Gastrocnemius medialis (tissue), 4 donors: ENCODE measurements around the gene XPR1. TPM values are rescaled to one million over a fixed set of nuclear protein-coding genes. Genes with fewer than 3 reads are reported as not detected.
"Not testable (repeated sequence)": the region's sequence is repeated elsewhere in the genome, so short reads cannot be mapped to it uniquely, and the experiment has no call there.

Experiments used
- ATAC-seq, 2 donors: fragments of 150-250 bp; one replicate each; pipeline ENCODE4 v1.9.1; 2016
- DNase-seq, 2 donors: peaks; one replicate each; pipeline ENCODE4 v3.0.0-alpha.2; 2019
- H3K27ac ChIP-seq, 4 donors: fragments of 200-600 bp; sonication (generic); 1 replicate in 1 of 4; 2 replicates in 3 of 4; pipeline ENCODE4 v1.5.1; 2016 to 2018; ENCODE audit warnings: mild to moderate bottlenecking in 2 of 4, moderate library complexity in 1 of 4
- H3K27me3 ChIP-seq, 3 donors: fragments of 200-600 bp; sonication (generic) in 2 of 3; 1 replicate in 1 of 3; 2 replicates in 2 of 3; pipeline versions ENCODE4 v1.5.1 to v1.6.0; 2016 to 2019; ENCODE audit warnings: mild to moderate bottlenecking in 1 of 3, moderate library complexity in 1 of 3
- H3K36me3 ChIP-seq, 2 donors: fragments of 200-600 bp; sonication (generic) in 1 of 2; one replicate each; pipeline ENCODE4 v1.5.1; 2017 to 2018
- H3K4me1 ChIP-seq, 2 donors: fragments of 200-600 bp; sonication (generic) in 1 of 2; one replicate each; pipeline ENCODE4 v1.5.1; 2016 to 2017; ENCODE audit warnings: mild to moderate bottlenecking in 2 of 2
- H3K4me3 ChIP-seq, 4 donors: fragments of 200-600 bp; sonication (generic) in 3 of 4; 1 replicate in 1 of 4; 2 replicates in 3 of 4; pipeline ENCODE4 v1.5.1; 2016 to 2019; ENCODE audit warnings: mild to moderate bottlenecking in 2 of 4
- H3K9me3 ChIP-seq, 3 donors: fragments of 200-600 bp; sonication (generic) in 2 of 3; 1 replicate in 1 of 3; 2 replicates in 2 of 3; pipeline ENCODE4 v1.5.1; 2016 to 2019
- CTCF ChIP-seq, 5 experiments: fragments of 450-650 bp in 3 of 5; fragments of 200-600 bp in 2 of 5; sonication (generic) in 2 of 5; IDR thresholded peaks in 4 of 5; conservative IDR thresholded peaks in 1 of 5; 1 replicate in 4 of 5; 2 replicates in 1 of 5; pipeline ENCODE4 v1.5.1; 2016 to 2019; ENCODE audit warnings: antibody characterized with exemption in 5 of 5, mild to moderate bottlenecking in 3 of 5, moderate library complexity in 3 of 5
- POLR2A ChIP-seq, 2 donors: fragments of 450-650 bp; IDR thresholded peaks; one replicate each; pipeline ENCODE4 v1.6.1; 2017; ENCODE audit warnings: antibody characterized with exemption in 2 of 2, mild to moderate bottlenecking in 2 of 2, moderate library complexity in 2 of 2
- in situ Hi-C, 4 donors: fragments of 200-750 bp; cut with MboI; loops; one replicate each; pipeline versions ENCODE4 v1.15.0 to v1.8.0; 2017; ENCODE audit warnings: low sequenced_read_pairs in 4 of 4
- intact Hi-C: fragments of 100-400 bp; cut with DNase I; formaldehyde crosslinking; loops from one replicate; pipeline ENCODE4 v1.15.1; 2023; ENCODE audit warnings: low total_unique reads
- total RNA-seq, 4 donors: library from RNA; depleted of rRNA; stranded (reverse); fragments of >200 nt; gene quantifications; one replicate each; pipeline versions ENCODE4 v1.1.0 to v1.2.3, GENCODE V29; 2016

The XPR1 gene
- total RNA-seq, 4 donors from 2014 or later: 14.5 to 24.9 (median 18.6) TPM

- no peak overlapping the region for H3K4me3 ChIP-seq
- in situ Hi-C loops: no loop called here
- DNase-seq: no peak
Measured at GRCh38 chr1:180811886-180812285, 180.1 kb downstream of the XPR1 start.

DNA sequence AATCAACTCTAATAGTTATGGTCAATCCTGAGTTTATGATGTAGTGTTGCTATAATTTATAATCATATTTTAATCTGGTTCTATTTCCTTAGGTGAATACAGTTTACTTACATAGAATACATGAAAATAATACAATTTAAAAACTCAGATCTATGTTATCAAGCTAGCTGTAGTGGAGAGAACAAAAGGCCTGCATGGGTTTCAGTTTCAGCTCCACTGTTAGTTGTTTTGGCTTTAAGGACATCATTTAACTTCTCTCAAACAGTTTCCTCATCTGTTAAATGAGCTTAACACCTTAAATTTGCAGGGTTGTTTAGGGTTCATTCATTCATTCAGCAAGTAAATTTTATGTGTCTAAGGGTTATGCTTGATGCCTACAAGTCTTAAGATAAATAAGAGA, 182.4 kb downstream of the XPR1 start:
- Histone ChIP-seq H3K4me3 (no peak overlapping the region), H3K36me3 (peaks cover 0 to 4% of the 10 kb centered on the region in 2 donors), H3K27me3 (no peaks in the 10 kb centered on the region), H3K9me3 (no peaks in the 10 kb centered on the region), H3K27ac (no peak overlapping the region), H3K4me1 (no peaks in the 10 kb centered on the region)
- no peak for ATAC-seq
- DNase-seq: no peak
- TF ChIP-seq CTCF (IDR thresholded peaks at IDR 0.05 in 4 of 5, conservative IDR thresholded peaks at IDR 0.05 in 1 of 5): no peak
- no peak for TF ChIP-seq POLR2A (IDR thresholded peaks at IDR 0.05)
- in situ Hi-C loops: no loop called here
- intact Hi-C loops: no loop called here

More at GRCh38 chr1:180811886-180812285, 180.1 kb downstream of the XPR1 start:
- Histone ChIP-seq H3K9me3 (no peaks in the 10 kb centered on the region), H3K36me3 (peaks cover 0 to 4% of the 10 kb centered on the region in 2 donors), H3K27ac (no peak overlapping the region), H3K27me3 (no peaks in the 10 kb centered on the region), H3K4me1 (no peaks in the 10 kb centered on the region)
- intact Hi-C loops: no loop called here
- no peak for TF ChIP-seq POLR2A (IDR thresholded peaks at IDR 0.05)
- TF ChIP-seq CTCF (IDR thresholded peaks at IDR 0.05 in 4 of 5, conservative IDR thresholded peaks at IDR 0.05 in 1 of 5): no peak
- ATAC-seq: no peak

- no peak for ATAC-seq
- intact Hi-C loops: no loop called here
Measured at GRCh38 chr1:180815188-180815587, 183.4 kb downstream of the XPR1 start.

DNA sequence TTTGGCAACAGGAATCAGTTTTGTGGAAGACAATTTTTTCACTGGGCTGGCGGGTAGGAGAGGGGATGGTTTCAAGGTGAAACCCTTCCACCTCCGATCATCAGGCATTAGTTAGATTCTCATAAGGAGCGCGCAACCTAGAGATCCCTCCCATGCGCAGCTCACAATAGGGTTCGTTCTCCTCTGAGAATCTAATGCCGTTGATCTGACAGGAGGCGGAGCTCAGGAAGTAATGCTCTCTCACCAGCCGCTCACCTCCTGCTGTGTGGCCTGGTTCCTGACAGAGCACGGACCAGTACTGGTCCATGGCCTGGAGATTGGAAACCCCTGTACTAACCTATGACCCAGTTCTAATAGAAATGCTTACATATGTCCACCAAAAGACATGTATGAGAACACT, 184.3 kb downstream of the XPR1 start:
- in situ Hi-C loops (no loop called here), intact Hi-C loops (no loop called here)
- no peak overlapping the region for H3K27ac ChIP-seq
- no peaks in the 10 kb centered on the region for H3K27me3 ChIP-seq
- peaks cover 0 to 3% of the 10 kb centered on the region in 2 donors for H3K36me3 ChIP-seq
- no peak overlapping the region for H3K4me3 ChIP-seq
- H3K9me3 ChIP-seq: no peaks in the 10 kb centered on the region
- ATAC-seq: no peak
- no peaks in the 10 kb centered on the region for H3K4me1 ChIP-seq
- TF ChIP-seq POLR2A (IDR thresholded peaks at IDR 0.05) (no peak), CTCF (IDR thresholded peaks at IDR 0.05 in 4 of 5, conservative IDR thresholded peaks at IDR 0.05 in 1 of 5) (no peak)
- no peak for DNase-seq

More at GRCh38 chr1:180815188-180815587, 183.4 kb downstream of the XPR1 start:
- Histone ChIP-seq H3K9me3 (no peaks in the 10 kb centered on the region), H3K27ac (no peak overlapping the region), H3K36me3 (peaks cover 0 to 4% of the 10 kb centered on the region in 2 donors), H3K4me1 (no peaks in the 10 kb centered on the region), H3K27me3 (no peaks in the 10 kb centered on the region), H3K4me3 (no peak overlapping the region)
- no peak for TF ChIP-seq POLR2A (IDR thresholded peaks at IDR 0.05)
- no peak for DNase-seq
- in situ Hi-C loops: no loop called here

GRCh38 chr1:180821970-180822369, 190.1 kb downstream of the XPR1 start:
- Histone ChIP-seq H3K36me3 (no peaks in the 10 kb centered on the region), H3K4me1 (no peaks in the 10 kb centered on the region), H3K4me3 (no peak overlapping the region), H3K27me3 (no peaks in the 10 kb centered on the region), H3K9me3 (no peaks in the 10 kb centered on the region), H3K27ac (no peak overlapping the region)
- no peak for TF ChIP-seq CTCF (IDR thresholded peaks at IDR 0.05 in 4 of 5, conservative IDR thresholded peaks at IDR 0.05 in 1 of 5)
- TF ChIP-seq POLR2A (IDR thresholded peaks at IDR 0.05): no peak
- intact Hi-C loops: no loop called here
- DNase-seq (no peak), ATAC-seq (no peak)
- in situ Hi-C loops: no loop called here

GRCh38 chr1:180831507-180831906, 199.7 kb downstream of the XPR1 start:
- in situ Hi-C loops: not testable (repeated sequence)

DNA sequence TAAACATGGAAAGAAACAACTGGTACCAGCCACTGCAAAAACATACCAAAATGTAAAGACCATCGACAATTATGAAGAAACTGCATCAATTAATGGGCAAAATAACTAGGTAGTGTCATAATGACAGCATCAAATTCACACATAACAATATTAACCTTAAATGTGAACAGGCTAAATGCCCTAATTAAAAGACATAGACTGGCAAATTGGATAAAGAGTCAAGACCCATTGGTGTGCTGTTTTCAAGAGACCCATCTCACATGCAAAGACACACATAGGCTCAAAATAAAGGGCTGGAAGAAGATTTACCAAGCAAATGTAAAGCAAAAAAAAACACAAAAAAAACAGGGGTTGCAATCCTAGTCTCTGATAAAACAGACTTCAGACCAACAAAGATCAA, 201.4 kb downstream of the XPR1 start:
- H3K27me3 ChIP-seq, DNase-seq, in situ Hi-C loops, H3K9me3 ChIP-seq, intact Hi-C loops, H3K27ac ChIP-seq, H3K4me3 ChIP-seq, ATAC-seq, H3K4me1 ChIP-seq: not testable (repeated sequence)
- peaks cover 0 to 22% of the 10 kb centered on the region in 2 donors for H3K36me3 ChIP-seq

More at GRCh38 chr1:180831507-180831906, 199.7 kb downstream of the XPR1 start:
- H3K27me3 ChIP-seq, H3K4me3 ChIP-seq, DNase-seq, H3K9me3 ChIP-seq, H3K27ac ChIP-seq, H3K4me1 ChIP-seq, intact Hi-C loops, ATAC-seq: not testable (repeated sequence)
- peaks cover 0 to 15% of the 10 kb centered on the region in 2 donors for H3K36me3 ChIP-seq
